HCEC 1CT (cell line): ENCODE measurements around the gene TDO2.
A peak's percentile ranks its signal among the peaks of the same experiment; 100 is the strongest.
"Not testable (repeated sequence)": the region's sequence is repeated elsewhere in the genome, so short reads cannot be mapped to it uniquely, and the experiment has no call there.

Experiments used
- DNase-seq: peaks from one replicate; pipeline ENCODE4 v3.0.0-alpha.2; 2017

Gene TDO2

DNA sequence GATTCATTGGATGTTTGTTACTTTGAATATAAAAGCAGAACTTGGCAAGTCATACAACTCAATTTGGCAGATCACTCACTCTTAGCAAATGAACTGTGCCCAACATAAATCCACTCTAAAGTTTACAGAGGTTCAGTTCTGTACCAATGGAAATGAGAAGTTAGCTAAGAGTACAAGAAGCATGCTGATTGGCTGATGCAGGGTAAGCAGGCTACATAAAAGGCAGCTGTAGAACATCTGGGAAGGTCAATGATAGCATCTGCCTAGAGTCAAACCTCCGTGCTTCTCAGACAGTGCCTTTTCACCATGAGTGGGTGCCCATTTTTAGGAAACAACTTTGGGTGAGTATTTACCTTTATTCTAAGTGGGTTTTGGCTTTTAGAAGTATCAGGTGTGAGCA, at the start of gene TDO2:
TDO2 (plus strand) TSS at position 244 of the 400 bp plus-strand sequence; CDS start at position 307, 63 bp downstream.
- no peak for DNase-seq

DNA sequence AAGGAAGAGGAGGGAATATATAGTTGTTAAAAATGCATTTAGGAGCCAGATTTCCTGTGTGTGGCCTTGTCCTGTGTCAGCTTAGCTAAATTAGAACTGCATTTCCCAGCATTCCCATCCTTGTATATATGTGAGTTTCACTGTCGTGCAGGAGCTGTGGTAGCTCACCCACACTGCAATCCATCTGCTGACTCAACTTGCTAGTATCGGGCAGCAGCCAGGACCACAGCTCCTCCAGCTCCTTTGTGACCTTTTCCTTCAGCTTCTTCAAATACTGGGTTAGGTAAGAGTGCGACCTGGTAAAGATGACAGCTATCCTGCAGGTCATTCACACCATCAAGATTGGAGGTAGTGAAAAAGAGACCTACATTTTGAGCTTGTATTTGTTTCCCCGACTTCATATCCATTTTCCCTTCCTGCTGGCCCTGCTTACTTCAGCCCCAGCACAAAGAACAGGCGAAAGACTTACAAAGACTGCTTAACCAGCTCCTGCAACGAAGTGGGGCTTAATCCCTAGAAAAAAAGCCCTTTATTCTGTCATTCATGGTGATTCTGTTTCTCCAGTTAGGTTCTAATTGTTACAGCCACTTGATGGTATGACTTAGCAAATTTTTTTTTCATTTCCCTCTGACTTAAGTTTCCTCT, 48.8 kb upstream of the TDO2 start:
- peak; percentile 51 for DNase-seq

DNA sequence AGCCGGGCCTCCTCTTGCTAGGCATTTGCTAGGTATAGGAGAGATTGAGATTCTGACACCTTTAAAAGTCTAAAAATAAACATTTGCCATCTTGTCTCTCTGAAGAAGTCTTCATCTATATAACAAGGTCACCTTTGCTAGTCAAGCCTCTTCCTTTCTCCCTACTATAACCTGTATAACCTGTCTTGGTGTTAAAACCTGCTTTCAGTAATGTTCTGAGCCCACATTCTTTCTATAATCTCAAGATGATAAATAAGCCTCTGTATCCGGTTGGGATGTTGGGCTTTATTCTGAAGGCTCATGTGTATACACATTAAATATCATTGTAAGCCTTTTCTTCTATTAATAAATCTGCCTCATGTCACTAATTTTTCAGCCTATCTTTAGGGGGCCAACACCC, 47.6 kb upstream of the TDO2 start:
- DNase-seq: no peak

DNA sequence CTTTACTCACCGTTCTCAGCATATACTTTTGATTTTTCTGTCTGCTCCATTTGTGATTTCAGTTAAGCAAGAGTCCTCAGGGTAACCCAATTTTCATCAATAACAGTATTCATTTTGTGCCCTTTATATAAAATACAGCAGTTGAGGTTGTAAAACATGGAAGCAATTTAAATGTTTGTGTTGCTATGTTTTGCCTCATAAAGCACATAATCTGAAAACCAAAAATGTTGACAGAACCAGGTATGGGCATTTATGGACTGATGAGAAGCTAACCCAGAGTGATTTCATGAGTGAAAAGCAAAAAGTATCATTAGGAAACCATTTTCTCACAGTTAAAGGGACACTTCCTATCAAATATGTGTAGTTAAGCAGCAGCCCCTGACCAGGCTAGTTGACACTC, 37.3 kb upstream of the TDO2 start, which contains the start of gene ASIC5:
ASIC5 (minus strand) TSS at position 101 of the 400 bp plus-strand sequence; CDS start at position 50, 51 bp downstream.
- DNase-seq: no peak

DNA sequence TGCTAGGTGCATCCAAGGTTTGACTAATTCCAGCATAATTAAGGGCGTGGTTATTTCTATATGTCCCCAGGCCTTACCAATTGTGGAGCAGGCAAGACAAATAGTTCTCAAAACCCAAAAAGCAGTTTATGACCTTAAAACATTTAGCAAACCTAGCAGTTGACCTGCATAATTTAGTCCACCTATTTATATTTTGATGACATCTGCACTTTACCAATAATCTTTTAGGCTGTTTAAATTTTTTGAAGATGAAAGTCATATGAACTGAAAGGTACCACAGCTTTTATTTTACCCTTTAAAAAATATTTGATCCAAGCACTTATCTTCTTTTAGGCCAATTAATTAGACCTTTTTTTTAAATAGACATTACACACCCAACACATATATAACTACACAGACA, 27.6 kb upstream of the TDO2 start:
- DNase-seq: no peak

DNA sequence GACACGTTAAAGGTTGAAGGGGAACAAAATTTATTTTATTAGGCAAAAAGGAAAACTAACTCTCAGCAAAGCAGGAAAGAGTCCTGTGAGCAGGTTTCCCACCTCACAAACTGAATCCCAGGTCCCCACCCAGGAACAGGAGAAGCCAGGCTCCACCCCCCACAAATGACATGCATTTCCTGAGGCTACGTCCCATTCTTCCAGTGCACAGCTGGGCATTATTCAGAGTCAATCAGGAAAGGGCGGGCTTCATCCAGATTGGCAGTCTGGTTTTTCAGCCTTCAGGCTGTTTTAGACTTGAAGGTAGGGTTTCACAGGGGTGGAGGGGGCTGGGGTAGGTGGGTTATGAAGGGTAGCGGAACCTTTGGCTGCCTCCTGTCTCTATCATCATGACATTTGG, 25.5 kb upstream of the TDO2 start:
- no peak for DNase-seq

DNA sequence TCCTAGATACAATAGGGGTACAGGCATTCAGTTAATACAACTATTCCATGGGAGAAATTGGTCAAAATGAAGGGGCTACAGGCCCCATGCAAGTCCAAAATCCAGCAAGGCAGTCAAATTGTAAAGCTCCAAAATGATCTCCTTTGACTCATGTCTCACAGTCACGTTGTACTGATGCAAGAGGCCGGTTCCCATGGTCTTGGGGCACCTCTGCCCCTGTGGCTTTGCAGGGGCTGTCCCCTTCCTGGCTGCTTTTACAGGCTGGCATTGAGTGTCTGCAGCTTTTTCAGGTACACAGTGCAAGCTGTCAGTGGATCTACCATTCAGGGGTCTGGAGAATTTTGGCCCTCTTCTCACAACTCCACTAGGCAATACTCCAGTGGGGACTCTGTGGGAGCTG, 24.9 kb upstream of the TDO2 start:
- DNase-seq: no peak

DNA sequence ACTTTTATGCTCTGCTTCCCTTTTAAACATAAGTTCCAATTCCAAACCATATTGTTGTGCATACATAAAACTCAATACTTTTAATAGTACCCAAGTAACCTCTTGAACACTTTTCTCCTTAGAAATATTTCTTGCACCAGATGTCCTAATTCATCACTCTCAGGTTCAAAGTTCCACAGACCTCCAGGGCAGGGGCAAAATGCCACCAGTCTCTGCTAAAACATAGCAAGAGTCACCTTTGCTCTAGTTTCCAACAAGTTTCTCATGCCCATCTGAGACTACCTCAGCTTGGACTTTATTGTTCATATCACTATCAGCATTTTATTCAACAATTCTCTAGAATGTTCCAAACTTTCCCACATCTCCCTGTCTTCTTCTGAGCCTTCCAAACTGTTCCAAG, 23.7 kb upstream of the TDO2 start:
- no peak for DNase-seq

DNA sequence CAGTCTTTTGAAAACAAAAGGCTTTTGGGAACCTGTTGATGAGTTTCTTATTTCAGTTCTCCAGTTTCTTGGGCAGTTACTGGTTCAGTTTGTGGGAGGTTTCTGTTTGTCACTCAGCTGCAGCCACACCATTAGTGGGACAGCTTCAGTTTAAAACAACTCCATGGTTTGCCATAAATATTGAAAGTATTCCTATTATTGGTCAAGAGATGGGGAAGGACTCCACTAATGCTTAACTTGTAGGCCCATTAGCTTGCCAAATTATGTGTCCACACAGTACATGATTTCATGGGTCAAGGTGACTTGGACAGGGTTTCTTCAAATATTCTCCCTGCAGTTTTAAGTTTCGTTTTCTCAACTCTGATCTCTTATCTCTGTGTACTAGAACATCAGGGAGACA, 21.9 kb upstream of the TDO2 start:
- no peak for DNase-seq

DNA sequence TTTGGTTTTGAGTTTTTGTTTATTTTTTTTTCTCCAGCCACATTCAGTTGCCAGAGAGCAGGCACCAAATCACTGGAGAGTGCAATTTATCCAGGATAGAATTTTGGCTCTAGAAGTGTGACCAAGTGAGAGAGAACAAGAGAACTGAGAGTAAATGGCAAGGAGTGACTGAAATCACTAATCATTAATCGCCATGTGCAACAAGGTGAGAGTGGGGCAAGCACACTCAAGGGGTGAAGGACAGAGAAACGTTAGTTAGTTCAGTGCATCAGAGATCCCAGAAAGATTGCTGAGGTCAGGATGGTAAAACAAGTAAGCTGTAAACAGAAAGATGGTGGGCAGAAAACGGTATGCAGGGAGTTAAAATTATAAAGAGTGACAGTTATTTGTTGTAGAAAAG, 19.6 kb upstream of the TDO2 start:
- DNase-seq: no peak

DNA sequence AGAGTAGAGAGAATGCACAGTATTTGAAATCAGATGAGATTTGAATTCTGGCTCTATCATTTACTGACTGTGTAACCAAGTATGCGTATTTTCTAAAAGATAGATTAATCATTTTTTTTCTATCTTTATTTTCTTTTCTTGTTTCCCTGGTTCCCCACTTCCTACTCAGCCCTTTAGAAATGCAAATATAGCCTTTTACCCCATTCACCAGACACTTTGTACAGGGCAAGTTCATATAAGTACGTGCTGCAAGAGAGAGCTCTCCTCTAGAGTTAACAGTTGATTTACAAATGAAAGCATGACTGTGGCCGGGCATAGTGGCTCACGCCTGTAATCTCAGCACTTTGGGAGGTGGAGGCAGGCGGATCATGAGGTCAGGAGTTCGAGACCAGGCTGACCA, 17.8 kb upstream of the TDO2 start:
- no peak for DNase-seq

DNA sequence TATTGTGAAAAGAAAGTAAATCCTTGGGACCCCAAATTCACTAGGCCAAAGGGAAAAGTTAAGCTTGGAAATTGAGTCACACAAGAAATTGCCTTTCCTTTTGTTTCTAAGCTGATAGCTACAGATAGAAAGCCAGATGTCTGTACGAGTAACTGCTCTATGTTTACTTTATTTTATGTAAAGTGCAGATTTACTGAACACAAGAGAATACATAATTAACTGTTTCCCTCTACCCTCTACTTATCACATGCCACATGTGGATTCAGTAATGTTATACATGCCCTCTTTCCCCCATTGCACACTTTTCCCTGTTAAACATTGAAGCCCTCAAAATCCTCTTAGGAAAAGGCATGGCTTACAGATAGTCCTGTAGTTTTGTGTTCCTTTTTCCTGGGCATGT, 16.5 kb upstream of the TDO2 start:
- no peak for DNase-seq

DNA sequence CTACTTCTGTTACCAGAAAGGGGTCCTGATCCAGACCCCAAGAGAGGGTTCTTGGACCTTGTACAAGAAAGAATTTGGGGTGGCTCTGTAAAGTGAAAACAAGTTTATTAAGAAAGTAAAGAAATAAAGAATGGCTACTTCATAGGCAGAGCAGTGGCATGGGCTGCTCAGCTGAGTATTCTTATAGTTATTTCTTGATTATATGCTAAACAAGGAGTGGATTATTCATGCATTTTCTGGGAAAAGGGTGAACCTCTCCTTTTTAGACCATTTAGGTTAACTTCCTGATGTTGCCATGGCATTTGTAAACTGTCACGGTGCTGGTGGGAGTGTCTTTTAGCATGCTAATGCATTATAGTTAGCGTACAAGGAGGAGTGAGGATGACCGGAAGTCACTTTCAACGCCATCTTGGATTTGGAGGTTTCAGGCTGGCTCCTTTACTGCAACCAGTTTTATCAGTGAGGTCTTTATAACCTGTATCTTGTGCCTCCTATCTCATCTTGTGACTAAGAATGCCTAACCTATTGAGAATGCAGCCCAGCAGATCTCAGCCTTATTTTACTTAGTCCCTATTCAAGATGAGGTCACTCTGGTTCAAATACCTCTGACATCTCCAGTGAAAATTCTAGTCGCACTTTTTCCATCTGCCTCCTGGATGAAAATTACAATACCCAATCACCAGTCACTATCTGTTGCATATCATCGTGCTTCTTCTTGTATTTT, 15.5 kb upstream of the TDO2 start:
- DNase-seq: no peak

DNA sequence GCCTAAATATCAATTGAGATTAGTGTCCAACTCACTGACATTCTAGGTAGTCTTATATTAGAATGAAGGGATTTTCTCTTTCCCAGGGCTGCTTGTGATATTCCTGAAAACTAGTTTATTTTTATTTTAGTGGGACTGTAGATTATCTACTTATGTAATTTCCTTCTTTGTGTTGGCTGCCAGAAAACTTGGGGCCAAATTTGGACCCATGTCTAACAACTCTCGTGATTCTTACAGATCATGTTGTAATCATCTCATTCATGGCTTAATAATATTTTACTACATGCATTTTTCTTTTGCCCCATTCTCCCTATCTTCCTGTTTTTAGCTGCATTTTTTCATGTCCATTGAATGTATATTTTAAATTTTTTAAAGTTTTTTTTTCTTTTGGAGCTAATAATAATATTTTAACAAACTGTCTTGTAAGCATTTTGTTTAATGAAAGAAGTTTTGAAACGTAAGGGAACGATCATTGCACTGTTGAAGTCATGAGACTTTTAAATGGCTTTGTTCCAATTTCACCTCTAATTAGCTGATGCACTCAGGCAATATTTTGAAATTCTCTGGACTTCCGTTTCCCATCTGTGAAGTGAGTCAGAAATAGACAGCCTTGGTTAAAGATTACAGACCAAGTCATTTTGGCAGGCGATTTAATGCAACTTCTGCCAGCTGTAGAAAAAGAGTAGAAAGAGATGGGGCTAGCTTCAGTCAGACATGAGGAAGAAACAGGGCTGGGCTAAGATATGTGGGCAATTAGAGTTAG, 14.3 kb upstream of the TDO2 start:
- peak; percentile 83 for DNase-seq

DNA sequence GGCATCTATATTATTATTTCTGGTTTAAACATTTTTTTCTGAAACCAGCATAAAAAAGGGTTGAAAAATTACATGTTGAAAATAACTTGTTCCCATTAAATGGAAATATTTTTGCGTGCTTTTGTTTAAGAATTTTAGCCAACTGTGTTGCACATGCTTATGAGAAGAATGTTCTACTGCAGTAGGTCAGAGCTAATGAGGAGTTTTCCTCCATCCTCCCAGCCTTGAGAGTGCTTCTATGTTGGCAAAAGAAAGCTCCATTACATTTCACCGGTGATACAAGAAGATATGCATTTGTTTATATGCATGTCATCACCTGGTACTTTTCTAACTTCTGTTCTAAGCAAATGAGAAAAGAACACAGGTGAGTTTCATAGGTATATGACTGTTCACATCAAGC, 13.6 kb upstream of the TDO2 start:
- no peak for DNase-seq

DNA sequence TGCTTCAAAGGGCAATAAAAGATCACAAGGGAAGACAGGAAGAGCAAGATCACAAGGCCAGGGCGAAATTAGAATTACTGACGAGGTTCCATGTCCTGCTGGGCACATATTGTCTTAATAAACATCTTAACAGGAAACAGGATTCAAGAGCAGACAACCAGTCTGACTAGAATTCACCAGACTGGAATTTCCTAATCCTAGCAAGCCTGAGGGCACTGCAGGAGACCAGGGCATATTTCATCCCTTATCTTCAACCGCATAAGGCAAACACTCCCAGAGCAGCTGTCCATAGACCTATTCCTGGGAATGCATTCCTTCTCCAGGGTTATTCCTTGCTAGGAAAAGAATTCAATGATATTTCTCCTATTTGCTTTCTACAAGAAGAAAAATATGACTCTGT, 12.4 kb upstream of the TDO2 start:
- DNase-seq: no peak

DNA sequence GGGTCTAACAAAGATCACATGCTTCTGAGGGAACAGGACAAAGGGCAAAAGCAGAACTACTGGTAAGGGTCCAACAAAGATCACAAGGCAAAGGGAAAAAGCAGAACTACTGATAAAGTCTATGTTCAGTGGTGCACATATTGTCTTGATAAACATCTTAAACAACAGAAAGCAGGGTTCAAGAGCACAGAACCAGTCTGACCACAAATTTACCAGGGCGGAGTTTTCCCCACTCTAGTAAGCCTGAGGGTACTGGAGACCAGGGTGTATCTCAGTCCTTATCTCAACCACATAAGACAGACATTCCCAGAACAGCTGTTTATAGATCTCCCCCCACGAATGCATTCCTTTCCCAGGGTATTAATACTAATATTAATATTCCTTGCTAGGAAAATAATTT, 5.1 kb upstream of the TDO2 start:
- not testable (repeated sequence) for DNase-seq

DNA sequence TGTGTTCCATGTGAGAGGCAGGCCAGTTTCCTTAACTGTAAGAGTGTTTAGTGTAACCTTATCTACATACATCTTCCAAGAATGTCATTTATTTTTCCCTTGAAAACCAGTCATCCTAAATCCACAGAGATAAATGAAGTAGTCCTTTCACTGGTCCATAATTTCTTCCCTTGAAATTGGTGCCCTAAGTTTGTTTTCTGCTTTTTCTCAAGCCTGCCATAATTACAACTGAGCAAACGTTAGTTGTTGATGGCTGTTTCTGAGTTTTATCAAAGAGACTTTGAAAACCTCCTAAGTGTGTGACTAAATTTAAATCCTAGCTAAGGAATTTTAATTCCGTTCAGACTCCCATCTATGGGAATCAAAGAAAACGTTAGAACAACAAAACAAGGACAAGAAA, 3.6 kb upstream of the TDO2 start:
- no peak for DNase-seq

DNA sequence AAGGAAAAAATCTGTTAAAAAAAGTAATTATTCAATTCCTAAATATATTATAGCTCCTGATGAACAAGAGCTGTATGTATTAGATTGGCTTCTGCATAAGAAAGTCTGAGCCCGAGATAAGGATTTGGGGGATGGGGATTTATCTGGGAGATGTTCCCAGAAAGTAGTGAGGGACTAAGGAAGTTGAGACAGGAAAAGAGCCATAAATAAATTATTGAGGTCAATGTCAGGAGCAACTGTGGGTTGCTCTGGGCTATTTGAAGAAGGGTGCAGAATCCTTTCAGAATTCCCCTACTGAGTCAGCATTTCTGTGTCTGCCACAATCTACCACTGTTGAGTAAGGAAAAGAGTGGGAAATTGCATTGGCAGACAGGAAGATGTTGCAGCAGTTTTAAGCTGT, 3.1 kb upstream of the TDO2 start:
- DNase-seq: peak; percentile 67

DNA sequence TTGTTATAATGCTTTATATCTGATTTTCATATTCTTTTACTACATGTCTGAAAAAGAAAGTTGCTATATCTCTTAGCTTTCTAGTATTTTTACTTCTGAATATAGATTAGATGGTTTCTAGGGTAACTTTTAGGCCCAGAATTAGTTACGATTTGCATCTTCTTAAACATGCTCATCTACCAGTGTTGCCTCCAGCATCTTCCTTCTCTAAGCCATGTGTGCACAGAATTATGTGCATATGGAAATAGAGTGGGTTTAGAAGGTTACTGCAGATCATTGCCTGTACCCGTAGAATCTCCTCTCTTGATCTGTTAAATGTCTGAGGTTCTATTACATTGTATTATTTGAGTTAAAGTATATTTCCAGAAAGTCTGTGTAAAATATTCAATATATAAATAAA, 2.5 kb upstream of the TDO2 start:
- no peak for DNase-seq

DNA sequence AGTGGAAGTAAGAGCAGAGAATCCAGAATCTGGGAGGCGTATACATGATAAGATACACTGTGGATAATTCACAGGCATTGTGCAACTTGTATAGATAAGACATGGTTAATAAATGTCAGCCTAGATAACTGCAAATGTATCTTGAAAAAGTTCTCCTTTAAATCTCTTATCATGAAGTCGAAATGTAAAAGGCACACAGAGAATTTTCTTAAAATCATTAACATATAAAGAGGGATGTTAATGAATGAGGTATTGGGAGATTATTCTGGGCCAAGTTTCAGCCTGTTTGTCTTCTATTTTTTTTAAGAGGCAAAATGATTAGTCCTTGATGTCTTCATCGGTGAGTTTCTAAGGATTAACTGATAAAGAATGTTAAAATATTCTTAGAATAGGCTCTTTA, 835 bp downstream of the TDO2 start:
- DNase-seq: no peak

DNA sequence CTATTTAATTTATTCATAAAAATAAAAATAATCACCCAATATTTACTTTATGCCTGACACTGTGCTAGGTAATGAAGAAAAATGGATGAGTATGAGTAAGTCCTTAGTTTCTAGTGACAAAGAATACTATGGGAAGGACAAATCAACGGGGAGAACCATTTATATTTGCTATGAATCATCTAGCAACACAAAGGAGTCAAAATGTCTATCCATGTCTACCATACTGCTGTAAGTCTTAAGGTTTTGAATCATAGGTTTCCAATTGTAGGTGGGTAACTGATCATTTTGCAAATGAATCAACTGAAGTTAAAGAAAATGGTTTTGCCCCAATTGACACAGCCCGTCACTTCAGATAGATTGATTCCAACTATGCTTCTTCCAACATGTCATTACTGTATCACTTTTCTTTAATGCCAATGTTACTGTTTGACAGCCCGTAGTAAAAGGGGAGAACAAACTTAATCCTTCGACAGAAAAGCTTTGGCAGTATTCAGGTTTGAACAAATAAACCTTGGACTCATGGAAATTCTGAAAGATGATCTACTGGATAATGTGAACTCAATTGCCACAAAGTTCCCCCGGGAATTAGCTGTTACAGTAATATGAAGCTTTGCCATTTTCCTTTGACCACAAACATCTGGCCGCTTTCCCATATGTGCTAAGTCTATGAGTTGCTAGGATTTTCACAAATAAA, 3.2 kb downstream of the TDO2 start:
- DNase-seq: peak; percentile 75

DNA sequence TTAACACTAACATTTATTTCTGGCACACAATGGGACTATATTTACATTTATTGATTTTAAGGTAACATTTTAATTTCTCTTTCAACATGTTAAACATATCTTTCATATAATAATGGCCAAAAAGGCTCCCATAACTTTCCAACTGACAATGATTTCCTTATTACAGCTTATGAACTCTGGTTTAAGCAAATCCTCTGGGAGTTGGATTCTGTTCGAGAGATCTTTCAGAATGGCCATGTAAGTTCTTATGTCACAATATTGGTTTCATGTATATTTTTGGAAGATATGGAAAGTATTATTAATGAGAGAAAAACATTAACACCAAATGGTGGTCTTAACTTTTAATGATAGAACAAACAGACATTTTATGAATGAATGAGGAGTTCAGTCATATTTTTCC, 4.1 kb downstream of the TDO2 start:
- no peak for DNase-seq
